K562 (cell line): ENCODE measurements around the gene LYST. TPM values are rescaled to one million over a fixed set of nuclear protein-coding genes. Genes with fewer than 3 reads are reported as not detected.
A peak's percentile ranks its signal among the peaks of the same experiment; 100 is the strongest.

Experiments
- ATAC-seq: fragments of 200-7000 bp; cut with Tn5 transposase; 3 replicates; pipeline ENCODE4 v1.9.1; 2020; ENCODE audit warnings: moderate library complexity
- BruUV-seq: library from RNA; stranded (reverse); fragments of 400-500 nt; replicated peaks from 2 replicates; lab custom pipeline; 2021; lab: Mats Ljungman, UMichigan
- CTCF ChIA-PET: fragments of 300-600 bp; formaldehyde crosslinking; extraction: SDS; loops from one replicate; lab custom pipeline; 2021; ENCODE audit warnings: low intra/inter-chr PET ratio; lab: Yijun Ruan, JAX
- POLR2A ChIA-PET: fragments of 300-600, 350-650 bp; sonication (Branson Sonifier 250); formaldehyde crosslinking; extraction: SDS; loops from one replicate; lab custom pipeline; 2021; ENCODE audit warnings: antibody characterized with exemption, inconsistent platforms; lab: Yijun Ruan, JAX
- DNase-seq, 4 experiments: peaks; one replicate each; pipeline versions ENCODE4 v3.0.0 to v3.0.0-alpha.2; 2011 to 2018; ENCODE audit warnings: low spot score in 3 of 4, mixed read lengths in 3 of 4; ENCODE audit errors: extremely low read depth in 1 of 4
- FAIRE-seq: peaks from 2 replicates; lab custom pipeline; 2011; peaks lifted over from hg19 to GRCh38; lab: Jason Lieb, UNC
- H2AFZ ChIP-seq: 2 replicates; pipeline ENCODE4 v1.6.0; 2011; ENCODE audit warnings: low read depth, low read length, control low read depth, inconsistent platforms
- H3K27ac ChIP-seq: fragments of 200-600 bp; 3 replicates; pipeline ENCODE4 v1.8.0; 2011; ENCODE audit warnings: low read depth, mild to moderate bottlenecking, control low read depth, inconsistent platforms, low read length, moderate library complexity, mixed read lengths; ENCODE audit errors: extremely low read depth
- H3K27me3 ChIP-seq, 2 experiments: fragments of 300-600 bp in 1 of 2; 2 replicates in 1 of 2; 3 replicates in 1 of 2; pipeline versions ENCODE4 v1.6.0 to v1.8.0; 2011; ENCODE audit warnings: inconsistent platforms in 2 of 2, low read length in 2 of 2, mild to moderate bottlenecking in 1 of 2, mixed read lengths in 1 of 2, moderate library complexity in 1 of 2; ENCODE audit not compliant: control insufficient read depth in 2 of 2, insufficient read depth in 2 of 2
- H3K36me3 ChIP-seq: fragments of 300-600 bp; 3 replicates; pipeline ENCODE4 v1.8.0; 2011; ENCODE audit warnings: mild to moderate bottlenecking, low read length, inconsistent platforms; ENCODE audit not compliant: control insufficient read depth, insufficient read depth
- H3K4me1 ChIP-seq, 2 experiments: fragments of 200-600 bp in 1 of 2; replicated peaks in 1 of 2; 2 replicates in 1 of 2; 3 replicates in 1 of 2; pipeline versions ENCODE4 v1.5.1 to v1.8.0; 2011; ENCODE audit warnings: inconsistent platforms in 2 of 2, low read length in 2 of 2, mild to moderate bottlenecking in 1 of 2, mixed read lengths in 1 of 2, moderate library complexity in 1 of 2; ENCODE audit not compliant: control insufficient read depth in 2 of 2, insufficient read depth in 2 of 2
- H3K4me2 ChIP-seq: 2 replicates; pipeline ENCODE4 v1.6.1; 2011; ENCODE audit warnings: low read length, control low read depth, inconsistent platforms, mixed read lengths; ENCODE audit not compliant: insufficient read depth
- H3K4me3 ChIP-seq: fragments of 200-600 bp; sonication (generic), shearing (Covaris generic); 2 replicates; pipeline ENCODE4 v1.5.1; 2016; ENCODE audit warnings: control low read depth, inconsistent platforms
- H3K79me2 ChIP-seq: fragments of 200-600 bp; 3 replicates; pipeline ENCODE4 v1.8.0; 2011; ENCODE audit warnings: low read length, inconsistent platforms; ENCODE audit not compliant: control insufficient read depth, insufficient read depth
- H3K9ac ChIP-seq, 2 experiments: 2 replicates each; pipeline versions ENCODE4 v1.6.0 to v1.6.1; 2011; ENCODE audit warnings: low read depth in 2 of 2, low read length in 2 of 2, control low read depth in 1 of 2, inconsistent platforms in 1 of 2, mild to moderate bottlenecking in 1 of 2, mixed read lengths in 1 of 2; ENCODE audit not compliant: insufficient read depth in 1 of 2
- H3K9me1 ChIP-seq: one replicate; pipeline ENCODE4 v1.6.0; 2011; ENCODE audit warnings: inconsistent platforms, mild to moderate bottlenecking, low read length, moderate library complexity; ENCODE audit not compliant: control insufficient read depth, insufficient read depth
- H3K9me3 ChIP-seq: replicated peaks from 2 replicates; pipeline ENCODE4 v1.5.1; 2011; ENCODE audit warnings: low read depth, low read length, inconsistent platforms; ENCODE audit not compliant: control insufficient read depth, insufficient read depth
- H4K20me1 ChIP-seq: replicated peaks from 2 replicates; pipeline ENCODE4 v1.6.1; 2011; ENCODE audit warnings: low read length, inconsistent platforms, mixed read lengths; ENCODE audit not compliant: control insufficient read depth, insufficient read depth
- FOS ChIP-seq: IDR thresholded peaks from 3 replicates; pipeline ENCODE4 v1.6.1; 2011; ENCODE audit not compliant: insufficient read length; ENCODE audit errors: extremely low read depth
- FOXK2 ChIP-seq, 2 experiments: fragments of 450-650 bp; IDR thresholded peaks in 1 of 2; conservative IDR thresholded peaks in 1 of 2; 2 replicates each; pipeline ENCODE4 v1.6.1; 2016; ENCODE audit warnings: low read depth in 2 of 2, mild to moderate bottlenecking in 1 of 2
- MEIS2 ChIP-seq: fragments of 450-650 bp; IDR thresholded peaks from 2 replicates; pipeline ENCODE4 v1.6.1; 2014; ENCODE audit warnings: mild to moderate bottlenecking; ENCODE audit not compliant: partially characterized antibody
- MTA1 ChIP-seq: fragments of 450-650 bp; IDR thresholded peaks from 2 replicates; pipeline ENCODE4 v1.6.1; 2017; ENCODE audit warnings: borderline replicate concordance
- NFXL1 ChIP-seq: fragments of 450-650 bp; formaldehyde crosslinking; IDR thresholded peaks from 2 replicates; pipeline ENCODE4 v1.4.0; 2021; ENCODE audit warnings: mild to moderate bottlenecking
- NR1H2 ChIP-seq: sonication (generic); formaldehyde crosslinking; IDR thresholded peaks from 2 replicates; pipeline ENCODE4 v1.4.0; 2020; ENCODE audit warnings: mild to moderate bottlenecking, missing genetic modification reagents
- POLR2G ChIP-seq: fragments of 200-400 bp; formaldehyde crosslinking; IDR thresholded peaks from 2 replicates; pipeline ENCODE4 v1.6.1; 2017; ENCODE audit warnings: low read depth, mild to moderate bottlenecking, antibody characterized with exemption, low read length, moderate library complexity
- SAFB2 ChIP-seq: fragments of 200-400 bp; formaldehyde crosslinking; IDR thresholded peaks from 2 replicates; pipeline ENCODE4 v1.6.1; 2018; ENCODE audit warnings: borderline replicate concordance, low read length, low read depth, moderate library complexity; ENCODE audit not compliant: severe bottlenecking
- SOX6 ChIP-seq: fragments of 450-650 bp; IDR thresholded peaks from 2 replicates; pipeline ENCODE4 v1.6.1; 2014; ENCODE audit warnings: mild to moderate bottlenecking
- SRSF9 ChIP-seq: fragments of 200-400 bp; formaldehyde crosslinking; IDR thresholded peaks from 2 replicates; pipeline ENCODE4 v1.6.1; 2017; ENCODE audit warnings: low read depth, low read length, borderline replicate concordance
- TCFL5 ChIP-seq: fragments of 250-450 bp; sonication (Bioruptor Pico); conservative IDR thresholded peaks from 2 replicates; pipeline ENCODE4 v1.6.1; 2021; ENCODE audit warnings: mild to moderate bottlenecking, moderate library complexity, matching md5 sums
- TFAM ChIP-seq: fragments of 250-450 bp; sonication (Bioruptor Pico); conservative IDR thresholded peaks from 2 replicates; pipeline ENCODE4 v1.5.0; 2021; ENCODE audit warnings: mild to moderate bottlenecking, moderate library complexity
- ZNF134 ChIP-seq: fragments of 250-450 bp; sonication (Bioruptor Pico); conservative IDR thresholded peaks from 2 replicates; pipeline ENCODE4 v1.4.0; 2020
- ZNF263 ChIP-seq: sonication (generic); formaldehyde crosslinking; IDR thresholded peaks from 2 replicates; pipeline ENCODE4 v1.8.0; 2022; ENCODE audit warnings: mild to moderate bottlenecking, missing genetic modification reagents, borderline replicate concordance
- ZNF609 ChIP-seq: sonication (generic); formaldehyde crosslinking; IDR thresholded peaks from 2 replicates; pipeline ENCODE4 v1.8.1; 2023; ENCODE audit warnings: missing genetic modification reagents, mild to moderate bottlenecking, borderline replicate concordance
- ZSCAN32 ChIP-seq: fragments of 450-650 bp; formaldehyde crosslinking; IDR thresholded peaks from 2 replicates; pipeline ENCODE4 v1.4.0; 2020; ENCODE audit warnings: mild to moderate bottlenecking, moderate library complexity
- WGBS: fragments of 100-300 bp; shearing (Covaris generic); methylation state at CpG from one replicate; pipeline ENCODE4 v1.1.6; 2016; ENCODE audit warnings: low coverage, mixed read lengths; ENCODE audit not compliant: insufficient coverage; ENCODE audit errors: missing lambda C conversion rate; 5-methylcytosine and 5-hydroxymethylcytosine counted together
- in situ Hi-C: fragments of 300-500 bp; cut with MboI; formaldehyde crosslinking; loops from 4 replicates; pipeline ENCODE4 v1.15.0; 2018; ENCODE audit warnings: inconsistent platforms, mixed read lengths
- intact Hi-C: fragments of 100-400 bp; cut with micrococcal nuclease; formaldehyde crosslinking; loops from 2 replicates; pipeline ENCODE4 v1.14.2; 2022
- polyA plus RNA-seq, 8 experiments: library from polyadenylated mRNA; depleted of rRNA in 4 of 8; stranded (reverse) in 5 of 8; unstranded in 3 of 8; fragments of >200 nt; fragmentation: Nextera tagmentation in 2 of 8; fragmentation: Illumina TruSeq in 1 of 8; extraction: Ambion mirVana in 2 of 8; extraction: Trizol in 1 of 8; gene quantifications; 2 replicates each; pipeline versions ENCODE4 v1.2.1 to v1.2.3, GENCODE V29; 2011 to 2014; ENCODE audit warnings: inconsistent platforms in 1 of 8, missing spikeins in 1 of 8
- total RNA-seq, 7 experiments: library from RNA; depleted of rRNA in 6 of 7; stranded (reverse); fragments of >200 nt in 6 of 7; fragmentation: Illumina TruSeq in 2 of 7; extraction: Trizol in 2 of 7; gene quantifications; 2 replicates each; pipeline versions ENCODE4 v1.2.1 to v1.2.3, GENCODE V29; 2011 to 2021; ENCODE audit warnings: low replicate concordance in 1 of 7

Gene LYST
- total and polyA plus RNA-seq, 9 of the 15 experiments (the other 6 are each of a cell fraction or from before 2014, with no cell fraction given): 0.73 to 2.4 (median 1.4) TPM

GRCh38 chr1:235649368-235650163 is 217.1 kb downstream of the LYST start, which contains the start of gene GNG4 (continued):
- TF ChIP-seq ZNF609 (CRISPR knock-in tag): no peak

DNA sequence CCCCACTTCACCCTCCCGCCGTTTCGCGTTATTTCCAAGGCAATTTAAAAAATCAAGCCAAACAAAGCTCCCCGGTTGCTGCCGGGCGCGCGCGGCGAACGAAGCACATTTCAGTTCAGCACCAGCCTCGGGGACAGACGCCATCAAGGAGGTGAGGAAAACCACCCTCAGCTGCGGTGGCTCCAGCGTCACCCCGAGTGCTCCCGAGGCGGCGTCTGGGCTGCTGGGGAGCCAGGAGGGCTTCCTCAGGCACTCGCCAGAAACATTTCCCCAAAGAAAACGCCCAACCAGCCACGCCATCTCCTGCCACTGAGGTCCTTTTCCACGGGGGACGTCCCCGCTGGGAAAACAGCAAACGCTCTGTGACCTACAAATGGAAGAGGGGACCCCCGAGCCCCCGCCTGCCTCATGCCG is 217.7 kb downstream of the LYST start:
- Histone ChIP-seq H4K20me1 (no peaks in the 10 kb centered on the region), H3K27me3 (peaks cover 18 to 47% of the 10 kb centered on the region in 2 experiments), H3K4me2 (no peak overlapping the region), H3K9me1 (no peaks in the 10 kb centered on the region), H3K4me3 (no peak overlapping the region), H2AFZ (no peak overlapping the region), H3K36me3 (no peaks in the 10 kb centered on the region), H3K4me1 (peaks cover 0 to 10% of the 10 kb centered on the region in 2 experiments; a peak in 1 of 5 replicates), H3K9ac (no peak overlapping the region), H3K27ac (no peak overlapping the region), H3K79me2 (no peaks in the 10 kb centered on the region), H3K9me3 (no peaks in the 10 kb centered on the region)
- WGBS: 10% methylated on average over 29 of the region's 30 CpGs
- intact Hi-C loops (no loop called here), in situ Hi-C loops (no loop called here)
- CTCF ChIA-PET: no interaction called here
- POLR2A ChIA-PET: no interaction called here
- ATAC-seq (peak; percentile 52; the same call in 2 of the 3 replicates), DNase-seq (no peak), FAIRE-seq (no peak)
- no TSS peak for BruUV-seq
- TF ChIP-seq NR1H2 (CRISPR knock-in tag) (no peak), SAFB2 (no peak), FOS (no peak), MEIS2 (no peak), TCFL5 (CRISPR knock-in tag) (no peak), ZNF134 (CRISPR knock-in tag) (no peak), SRSF9 (no peak), FOXK2 (conservative IDR thresholded peaks at IDR 0.05 in 1 of 2, IDR thresholded peaks at IDR 0.05 in 1 of 2; ENCODE audit: low read depth in 2 of 2) (no peak), SOX6 (no peak), POLR2G (no peak), NFXL1 (CRISPR knock-in tag) (no peak), ZNF263 (peak; percentile 75), MTA1 (no peak), TFAM (no peak), ZSCAN32 (CRISPR knock-in tag) (no peak)
